Type B pancreatic cell (in vitro differentiated cells): ENCODE measurements around the gene COMMD3. TPM values are rescaled to one million over a fixed set of nuclear protein-coding genes. Genes with fewer than 3 reads are reported as not detected.
A peak's percentile ranks its signal among the peaks of the same experiment; 100 is the strongest.

Source experiments
- DNase-seq: peaks from one replicate; pipeline ENCODE4 v3.0.0; 2021; ENCODE audit warnings: mixed read lengths; ENCODE audit not compliant: unreplicated experiment; ENCODE audit errors: extremely low spot score
- H3K27ac Mint-ChIP-seq: 2 replicates; pipeline ENCODE4 v1.8.0; 2021; ENCODE audit warnings: mild to moderate bottlenecking, mixed read lengths
- H3K27me3 Mint-ChIP-seq: 2 replicates; pipeline ENCODE4 v1.8.0; 2021; ENCODE audit warnings: mixed read lengths
- H3K36me3 Mint-ChIP-seq: 2 replicates; pipeline ENCODE4 v1.8.0; 2021; ENCODE audit warnings: mixed read lengths
- H3K4me1 Mint-ChIP-seq: one replicate; pipeline ENCODE4 v1.8.0; 2021; ENCODE audit warnings: mixed read lengths; ENCODE audit not compliant: unreplicated experiment
- H3K4me3 Mint-ChIP-seq: 2 replicates; pipeline ENCODE4 v1.8.0; 2021; ENCODE audit warnings: mild to moderate bottlenecking, mixed read lengths
- H3K9me3 Mint-ChIP-seq: 2 replicates; pipeline ENCODE4 v1.8.0; 2021; ENCODE audit warnings: mixed read lengths
- total RNA-seq: library from RNA; stranded (reverse); gene quantifications from 2 replicates; pipeline ENCODE4 v1.2.1, GENCODE V29; 2021; ENCODE audit warnings: low replicate concordance
- TF ChIP-seq, protein P1 (sequence below): fragments of 200-600 bp; sonication (generic); conservative IDR thresholded peaks from 2 replicates; pipeline ENCODE4 v1.5.0; 2021; ENCODE audit warnings: antibody characterized with exemption, mild to moderate bottlenecking

Gene COMMD3
- total RNA-seq, 1 donor from 2014 or later, result 42.5 TPM

DNA sequence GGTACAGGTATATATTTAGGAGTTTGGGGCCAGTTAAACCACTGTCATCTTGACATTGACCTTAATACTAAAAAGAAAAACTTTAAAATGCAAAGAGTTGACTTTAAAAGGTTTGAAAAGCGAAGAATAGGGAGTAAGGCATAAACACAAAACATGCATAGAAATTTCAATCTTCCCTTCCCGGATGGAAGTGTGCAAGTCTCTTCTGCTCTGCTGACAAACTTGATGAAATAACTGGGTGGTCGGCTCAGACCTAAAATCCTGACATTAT lies 25.7 kb downstream of the COMMD3 start:
- peak overlapping the region; percentile 35 for H3K27ac Mint-ChIP-seq
- DNase-seq, result no peak
- H3K4me3 Mint-ChIP-seq, result peak overlapping the region; percentile 84
- peaks cover 5% of the 10 kb centered on the region for H3K9me3 Mint-ChIP-seq
- H3K36me3 Mint-ChIP-seq, result peaks cover 8% of the 10 kb centered on the region
- H3K27me3 Mint-ChIP-seq, result peaks cover 92% of the 10 kb centered on the region
- H3K4me1 Mint-ChIP-seq, result peaks cover 5% of the 10 kb centered on the region
- TF ChIP-seq, protein P1, sequence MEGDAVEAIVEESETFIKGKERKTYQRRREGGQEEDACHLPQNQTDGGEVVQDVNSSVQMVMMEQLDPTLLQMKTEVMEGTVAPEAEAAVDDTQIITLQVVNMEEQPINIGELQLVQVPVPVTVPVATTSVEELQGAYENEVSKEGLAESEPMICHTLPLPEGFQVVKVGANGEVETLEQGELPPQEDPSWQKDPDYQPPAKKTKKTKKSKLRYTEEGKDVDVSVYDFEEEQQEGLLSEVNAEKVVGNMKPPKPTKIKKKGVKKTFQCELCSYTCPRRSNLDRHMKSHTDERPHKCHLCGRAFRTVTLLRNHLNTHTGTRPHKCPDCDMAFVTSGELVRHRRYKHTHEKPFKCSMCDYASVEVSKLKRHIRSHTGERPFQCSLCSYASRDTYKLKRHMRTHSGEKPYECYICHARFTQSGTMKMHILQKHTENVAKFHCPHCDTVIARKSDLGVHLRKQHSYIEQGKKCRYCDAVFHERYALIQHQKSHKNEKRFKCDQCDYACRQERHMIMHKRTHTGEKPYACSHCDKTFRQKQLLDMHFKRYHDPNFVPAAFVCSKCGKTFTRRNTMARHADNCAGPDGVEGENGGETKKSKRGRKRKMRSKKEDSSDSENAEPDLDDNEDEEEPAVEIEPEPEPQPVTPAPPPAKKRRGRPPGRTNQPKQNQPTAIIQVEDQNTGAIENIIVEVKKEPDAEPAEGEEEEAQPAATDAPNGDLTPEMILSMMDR, result no peak

DNA sequence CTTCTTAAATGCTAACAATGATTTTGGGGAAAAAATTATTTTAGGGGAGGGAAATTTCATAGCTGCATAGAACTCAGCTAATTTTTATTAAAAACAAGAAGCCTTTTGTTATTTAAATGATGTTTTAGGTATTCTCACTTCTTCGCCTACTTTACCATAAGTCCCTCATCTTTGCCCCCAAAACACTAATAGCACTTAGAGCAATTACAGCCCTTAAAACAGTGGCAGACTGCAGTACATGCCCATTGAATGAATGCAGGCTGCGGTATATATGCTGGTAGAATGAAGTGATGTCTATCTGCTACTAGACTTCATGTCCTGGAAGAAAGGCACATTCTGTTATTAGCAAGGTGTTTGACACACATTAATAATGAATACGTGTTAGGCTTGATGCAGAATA lies 26.2 kb downstream of the COMMD3 start:
- peaks cover 5% of the 10 kb centered on the region for H3K9me3 Mint-ChIP-seq
- H3K27me3 Mint-ChIP-seq, result peaks cover 92% of the 10 kb centered on the region
- H3K36me3 Mint-ChIP-seq, result peaks cover 8% of the 10 kb centered on the region
- H3K27ac Mint-ChIP-seq, result no peak overlapping the region
- H3K4me3 Mint-ChIP-seq, result peak overlapping the region; percentile 61
- TF ChIP-seq, protein P1, result no peak
- peaks cover 5% of the 10 kb centered on the region for H3K4me1 Mint-ChIP-seq
- no peak for DNase-seq

DNA sequence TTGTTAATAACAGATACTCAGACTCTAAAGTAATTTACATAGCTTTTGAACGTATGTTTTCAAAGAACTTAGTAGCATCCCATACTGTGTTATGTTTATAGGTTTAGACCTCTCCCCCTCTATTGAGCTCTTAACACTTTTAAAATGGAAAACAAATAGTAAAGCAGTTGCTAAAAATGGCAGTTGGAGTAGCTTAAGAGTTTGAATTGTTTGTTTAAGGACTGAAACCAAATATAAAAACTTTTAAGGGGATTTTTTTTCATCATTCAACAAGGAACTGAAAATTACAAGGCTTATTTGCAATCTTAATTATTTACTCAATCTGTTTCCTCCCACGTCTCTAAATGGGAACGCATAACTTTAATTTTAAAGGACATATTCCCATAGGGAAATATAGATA lies 27.5 kb downstream of the COMMD3 start:
- peaks cover 5% of the 10 kb centered on the region for H3K9me3 Mint-ChIP-seq
- peaks cover 88% of the 10 kb centered on the region for H3K27me3 Mint-ChIP-seq
- DNase-seq, result no peak
- no peak overlapping the region for H3K4me3 Mint-ChIP-seq
- H3K27ac Mint-ChIP-seq, result peak overlapping the region; percentile 4
- peaks cover 5% of the 10 kb centered on the region for H3K4me1 Mint-ChIP-seq
- H3K36me3 Mint-ChIP-seq, result peaks cover 8% of the 10 kb centered on the region
- TF ChIP-seq, protein P1, result no peak

DNA sequence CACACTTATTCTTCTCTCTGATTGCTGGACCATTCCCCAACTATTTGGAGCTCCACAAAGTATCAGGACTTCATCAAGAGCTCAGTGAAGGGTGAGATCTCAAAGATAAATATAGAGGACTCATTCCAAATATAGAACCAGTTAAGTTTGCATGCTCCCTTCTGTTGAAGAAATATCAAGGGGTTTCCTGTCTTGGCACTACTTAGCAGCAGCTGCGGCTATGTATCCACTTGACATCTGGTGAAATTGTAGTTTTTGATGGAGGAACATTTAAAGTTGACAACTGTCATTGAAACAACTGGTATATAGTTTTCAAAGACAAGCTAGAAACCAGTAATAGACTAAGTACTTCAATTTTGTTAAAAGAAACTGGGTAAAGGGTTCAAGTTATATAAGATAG lies 28.1 kb downstream of the COMMD3 start:
- no peak for DNase-seq
- Mint-ChIP-seq H3K36me3 (peaks cover 8% of the 10 kb centered on the region), H3K4me1 (peaks cover 5% of the 10 kb centered on the region), H3K27me3 (peaks cover 87% of the 10 kb centered on the region), H3K27ac (peak overlapping the region; percentile 4), H3K9me3 (peaks cover 5% of the 10 kb centered on the region), H3K4me3 (peak overlapping the region; percentile 80)
- TF ChIP-seq, protein P1, result no peak

DNA sequence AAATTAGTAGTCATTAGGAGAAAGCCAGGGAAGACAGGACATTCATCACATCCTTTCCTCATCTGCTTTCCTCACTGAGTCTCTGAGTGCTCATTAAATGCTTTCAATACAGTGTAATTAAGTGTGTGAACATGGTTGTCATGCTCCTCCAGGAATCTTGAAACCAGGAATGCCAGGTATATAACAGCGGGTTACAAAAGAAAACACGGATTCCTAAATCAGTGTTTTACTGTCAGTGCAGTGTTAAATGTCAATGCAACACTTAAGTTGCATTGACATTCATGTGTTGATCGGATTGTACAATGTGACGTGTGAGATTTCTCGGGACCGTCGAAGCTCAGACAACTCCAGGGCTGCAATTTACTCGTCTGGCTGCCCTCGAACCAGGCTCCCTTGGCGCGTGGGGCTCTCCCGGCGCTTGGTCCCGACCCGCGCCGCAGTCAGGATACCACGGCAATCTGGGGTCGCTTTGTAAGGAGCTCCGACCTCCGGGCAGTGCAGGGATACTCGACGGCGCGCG lies 28.7 kb downstream of the COMMD3 start:
- no peak for DNase-seq
- Mint-ChIP-seq H3K4me1 (peaks cover 5% of the 10 kb centered on the region), H3K36me3 (peaks cover 8% of the 10 kb centered on the region), H3K27ac (peak overlapping the region; percentile 4), H3K27me3 (peaks cover 84% of the 10 kb centered on the region), H3K4me3 (peak overlapping the region; percentile 80), H3K9me3 (peaks cover 5% of the 10 kb centered on the region)
- TF ChIP-seq, protein P1, result no peak
